Neural progenitor cell (in vitro differentiated cells): ENCODE results near the gene HIC1. TPM values are rescaled to one million over a fixed set of nuclear protein-coding genes. Genes with fewer than 3 reads are reported as not detected.

Experiments
- DNase-seq: peaks from one replicate; pipeline ENCODE4 v3.0.0-alpha.2; 2016; ENCODE audit warnings: low spot score
- H2AFZ ChIP-seq: fragments of 200-600 bp; sonication (generic); replicated peaks from 2 replicates; pipeline ENCODE4 v1.6.1; 2016; ENCODE audit warnings: antibody characterized with exemption
- H3F3A ChIP-seq: fragments of 200-600 bp; sonication (generic); 2 replicates; pipeline ENCODE4 v1.6.1; 2016; ENCODE audit warnings: antibody characterized with exemption, low read depth
- H3K27ac ChIP-seq: fragments of 200-600 bp; sonication (generic); 2 replicates; pipeline ENCODE4 v1.5.1; 2016; ENCODE audit warnings: mild to moderate bottlenecking
- H3K27me3 ChIP-seq: fragments of 200-600 bp; sonication (generic); 2 replicates; pipeline ENCODE4 v1.6.1; 2016; ENCODE audit warnings: mild to moderate bottlenecking, moderate library complexity
- H3K36me3 ChIP-seq: fragments of 200-600 bp; sonication (generic); 2 replicates; pipeline ENCODE4 v1.5.1; 2016
- H3K4me1 ChIP-seq: fragments of 200-600 bp; sonication (generic); 2 replicates; pipeline ENCODE4 v1.6.1; 2016; ENCODE audit warnings: mixed run types
- H3K4me2 ChIP-seq: fragments of 200-600 bp; sonication (generic); 2 replicates; pipeline ENCODE4 v1.6.1; 2016
- H3K4me3 ChIP-seq: fragments of 200-600 bp; sonication (generic); 2 replicates; pipeline ENCODE4 v1.5.1; 2016
- H3K79me2 ChIP-seq: fragments of 200-600 bp; sonication (generic); 2 replicates; pipeline ENCODE4 v1.6.1; 2016; ENCODE audit warnings: low read depth
- H3K9ac ChIP-seq: fragments of 200-600 bp; sonication (generic); 2 replicates; pipeline ENCODE4 v1.6.1; 2016
- H3K9me3 ChIP-seq: fragments of 200-600 bp; sonication (generic); 2 replicates; pipeline ENCODE4 v1.5.1; 2016; ENCODE audit warnings: low read depth
- H4K20me1 ChIP-seq: fragments of 200-600 bp; sonication (generic); 2 replicates; pipeline ENCODE4 v1.6.1; 2016; ENCODE audit warnings: low read depth
- H3K27ac Mint-ChIP-seq: 3 replicates; pipeline ENCODE4 v1.8.0; 2021; ENCODE audit warnings: mixed read lengths
- H3K27me3 Mint-ChIP-seq: 2 replicates; pipeline ENCODE4 v1.8.0; 2022; ENCODE audit warnings: low read depth, mild to moderate bottlenecking, inconsistent platforms, moderate library complexity, mixed read lengths; ENCODE audit not compliant: insufficient read depth
- H3K36me3 Mint-ChIP-seq: 3 replicates; pipeline ENCODE4 v1.8.0; 2021; ENCODE audit warnings: mixed read lengths
- H3K4me1 Mint-ChIP-seq: 3 replicates; pipeline ENCODE4 v1.8.0; 2021; ENCODE audit warnings: mixed read lengths
- H3K4me3 Mint-ChIP-seq: 3 replicates; pipeline ENCODE4 v1.8.0; 2021; ENCODE audit warnings: mild to moderate bottlenecking, moderate library complexity, mixed read lengths
- H3K9me3 Mint-ChIP-seq: 3 replicates; pipeline ENCODE4 v1.8.0; 2020; ENCODE audit warnings: mixed read lengths
- CTCF ChIP-seq: fragments of 200-600 bp; sonication (generic); IDR thresholded peaks from 2 replicates; pipeline ENCODE4 v1.5.1; 2017; ENCODE audit warnings: antibody characterized with exemption, mild to moderate bottlenecking
- EZH2 ChIP-seq: fragments of 200-600 bp; sonication (generic); IDR thresholded peaks from 2 replicates; pipeline ENCODE4 v1.6.1; 2017; ENCODE audit warnings: antibody characterized with exemption, mild to moderate bottlenecking, moderate library complexity
- EZH2phosphoT487 ChIP-seq: fragments of 200-600 bp; sonication (generic); IDR thresholded peaks from 2 replicates; pipeline ENCODE4 v1.6.1; 2017; ENCODE audit warnings: antibody characterized with exemption
- total RNA-seq: library from RNA; depleted of rRNA; stranded (reverse); fragments of >200 nt; gene quantifications from 2 replicates; pipeline ENCODE4 v1.2.3, GENCODE V29; 2015; ENCODE audit warnings: low replicate concordance

Gene HIC1
- total RNA-seq, 1 donor from 2014 or later, result not detected

- Histone ChIP-seq H3K4me3 (no peak overlapping the region), H3F3A (no peaks in the 10 kb centered on the region), H3K4me2 (no peak overlapping the region), H3K4me1 (no peaks in the 10 kb centered on the region), H3K9ac (no peak overlapping the region), H4K20me1 (peaks cover 20% of the 10 kb centered on the region), H3K79me2 (no peaks in the 10 kb centered on the region), H3K36me3 (no peaks in the 10 kb centered on the region), H2AFZ (no peak overlapping the region), H3K27ac (no peak overlapping the region), H3K9me3 (no peaks in the 10 kb centered on the region), H3K27me3 (no peaks in the 10 kb centered on the region)
- Mint-ChIP-seq H3K4me1 (peaks cover 34% of the 10 kb centered on the region), H3K27me3 (peaks cover 6% of the 10 kb centered on the region), H3K36me3 (peaks cover 36% of the 10 kb centered on the region), H3K27ac (no peak overlapping the region), H3K4me3 (no peak overlapping the region), H3K9me3 (no peaks in the 10 kb centered on the region)
- TF ChIP-seq CTCF, result no peak
- no peak for TF ChIP-seq EZH2
- no peak for TF ChIP-seq EZH2phosphoT487
- DNase-seq, result no peak
Observed at GRCh38 chr17:2068031-2068518, 13.2 kb downstream of the HIC1 start.

- peaks cover 20% of the 10 kb centered on the region for H4K20me1 ChIP-seq
- H3K36me3 Mint-ChIP-seq, result peaks cover 36% of the 10 kb centered on the region
- TF ChIP-seq CTCF, result no peak
- no peak for TF ChIP-seq EZH2phosphoT487
- TF ChIP-seq EZH2, result no peak
- H3K9ac ChIP-seq, result no peak overlapping the region
- no peak overlapping the region for H3K4me3 ChIP-seq
- H3K9me3 Mint-ChIP-seq, result no peaks in the 10 kb centered on the region
- no peaks in the 10 kb centered on the region for H3K79me2 ChIP-seq
- DNase-seq, result no peak
- H3K27ac Mint-ChIP-seq, result peak overlapping the region; percentile 50
- peaks cover 29% of the 10 kb centered on the region for H3K4me1 Mint-ChIP-seq
- H3F3A ChIP-seq, result no peaks in the 10 kb centered on the region
- H3K4me2 ChIP-seq, result no peak overlapping the region
- no peak overlapping the region for H3K4me3 Mint-ChIP-seq
- no peak overlapping the region for H3K27ac ChIP-seq
- no peak overlapping the region for H2AFZ ChIP-seq
- H3K4me1 ChIP-seq, result no peaks in the 10 kb centered on the region
- no peaks in the 10 kb centered on the region for H3K9me3 ChIP-seq
- H3K27me3 Mint-ChIP-seq, result peaks cover 6% of the 10 kb centered on the region
- no peaks in the 10 kb centered on the region for H3K36me3 ChIP-seq
- no peaks in the 10 kb centered on the region for H3K27me3 ChIP-seq
Observed at GRCh38 chr17:2068519-2069051, 13.7 kb downstream of the HIC1 start.

GRCh38 chr17:2070241-2071023, 15.5 kb downstream of the HIC1 start:
- Histone ChIP-seq H3K4me2 (no peak overlapping the region), H3K4me1 (peaks cover 7% of the 10 kb centered on the region), H3K4me3 (no peak overlapping the region), H3F3A (peaks cover 2% of the 10 kb centered on the region), H3K9me3 (no peaks in the 10 kb centered on the region), H2AFZ (no peak overlapping the region), H3K36me3 (no peaks in the 10 kb centered on the region), H3K9ac (no peak overlapping the region), H3K27me3 (no peaks in the 10 kb centered on the region), H3K27ac (no peak overlapping the region), H4K20me1 (peaks cover 19% of the 10 kb centered on the region), H3K79me2 (no peaks in the 10 kb centered on the region)
- Mint-ChIP-seq H3K4me3 (no peak overlapping the region), H3K27ac (no peak overlapping the region), H3K4me1 (peaks cover 29% of the 10 kb centered on the region), H3K9me3 (no peaks in the 10 kb centered on the region), H3K36me3 (peaks cover 28% of the 10 kb centered on the region), H3K27me3 (peaks cover 3% of the 10 kb centered on the region)
- no peak for DNase-seq
- TF ChIP-seq CTCF, result no peak
- TF ChIP-seq EZH2, result no peak
- no peak for TF ChIP-seq EZH2phosphoT487
